Measurements from ENCODE around the gene MCAM.

Gene MCAM

GRCh38 chr11:119363081-119363850 is 46.3 kb upstream of the MCAM start:
- Histone ChIP-seq H3K79me1 (ENCODE audit: low read depth, low read length) (no peaks in the 10 kb centered on the region), H3K4me1 (ENCODE audit: control insufficient read depth in 2 of 2, insufficient read depth in 1 of 2, low read depth in 1 of 2, low read length in 2 of 2) (peaks cover 15 to 21% of the 10 kb centered on the region in 2 donors), H3K4ac (ENCODE audit: low read length) (no peak overlapping the region), H3K23ac (ENCODE audit: low read depth, low read length, poor library complexity) (peak overlapping the region; percentile 38), H3K27me3 (ENCODE audit: control insufficient read depth in 3 of 3, insufficient read depth in 3 of 3, low read depth in 1 of 3, low read length in 3 of 3) (peaks cover 2 to 63% (median 24%) of the 10 kb centered on the region in 3 experiments), H2BK15ac (ENCODE audit: low read length) (peak overlapping the region; percentile 50), H3K18ac (ENCODE audit: low read length) (peak overlapping the region; percentile 67), H2AFZ (ENCODE audit: low read length) (peak overlapping the region; percentile 84), H3K4me3 (ENCODE audit: low read length in 2 of 2) (peak overlapping the region; percentile 10 to 78), H3K36me3 (replicated peaks in 1 of 2; ENCODE audit: control insufficient read depth in 2 of 2, insufficient read depth in 2 of 2, low read length in 2 of 2) (no peaks in the 10 kb centered on the region), H2BK5ac (ENCODE audit: low read length) (no peak overlapping the region), H3K14ac (ENCODE audit: low read length) (no peak overlapping the region), H3K9ac (ENCODE audit: low read depth, low read length, poor library complexity) (peak overlapping the region; percentile 52), H4K91ac (ENCODE audit: low read depth, low read length, poor library complexity) (no peak overlapping the region), H2BK120ac (ENCODE audit: low read depth, low read length) (no peak overlapping the region), H2BK12ac (ENCODE audit: low read length) (peak overlapping the region; percentile 51), H3K27ac (replicated peaks; ENCODE audit: low read length) (no peak overlapping the region), H3K4me2 (ENCODE audit: insufficient read depth, low read length, poor library complexity, severe bottlenecking) (peak overlapping the region; percentile 79), H3K9me3 (replicated peaks in 1 of 2; ENCODE audit: control insufficient read depth in 2 of 2, insufficient read depth in 1 of 2, low read depth in 1 of 2, low read length in 2 of 2) (peaks cover 3 to 4% of the 10 kb centered on the region in 2 donors), H4K8ac (ENCODE audit: low read depth, low read length) (no peak overlapping the region), H2AK5ac (ENCODE audit: low read depth, low read length) (peak overlapping the region; percentile 91)
- no CpG with 5 or more reads among the region's 44 CpGs for WGBS, 2 donors (ENCODE audit: extremely low coverage in 2 of 2, insufficient read length in 2 of 2, insufficient replicate concordance in 1 of 2)
- DNase-seq (ENCODE audit: low spot score) = no peak

GRCh38 chr11:119362741-119363080 is 45.8 kb upstream of the MCAM start:
- peaks cover 2 to 57% (median 24%) of the 10 kb centered on the region in 3 experiments for H3K27me3 ChIP-seq (ENCODE audit: control insufficient read depth in 3 of 3, insufficient read depth in 3 of 3, low read depth in 1 of 3, low read length in 3 of 3)
- peaks cover 0 to 2% of the 10 kb centered on the region in 2 donors for H3K36me3 ChIP-seq (replicated peaks in 1 of 2; ENCODE audit: control insufficient read depth in 2 of 2, insufficient read depth in 2 of 2, low read length in 2 of 2)
- H3K79me1 ChIP-seq (ENCODE audit: low read depth, low read length) = no peaks in the 10 kb centered on the region
- H3K18ac ChIP-seq (ENCODE audit: low read length) = peak overlapping the region; percentile 67
- no peak overlapping the region for H3K4ac ChIP-seq (ENCODE audit: low read length)
- H2BK5ac ChIP-seq (ENCODE audit: low read length) = no peak overlapping the region
- H4K91ac ChIP-seq (ENCODE audit: low read depth, low read length, poor library complexity) = no peak overlapping the region
- H2BK15ac ChIP-seq (ENCODE audit: low read length) = no peak overlapping the region
- no peak overlapping the region for H2AFZ ChIP-seq (ENCODE audit: low read length)
- H2BK120ac ChIP-seq (ENCODE audit: low read depth, low read length) = no peak overlapping the region
- no peak for DNase-seq (ENCODE audit: low spot score)
- WGBS, 2 donors (ENCODE audit: extremely low coverage in 2 of 2, insufficient read length in 2 of 2, insufficient replicate concordance in 1 of 2) = no CpG with 5 or more reads among the region's 5 CpGs
- H3K4me3 ChIP-seq (ENCODE audit: low read length in 2 of 2) = no peak overlapping the region
- H3K14ac ChIP-seq (ENCODE audit: low read length) = no peak overlapping the region
- H3K9me3 ChIP-seq (replicated peaks in 1 of 2; ENCODE audit: control insufficient read depth in 2 of 2, insufficient read depth in 1 of 2, low read depth in 1 of 2, low read length in 2 of 2) = peaks cover 3 to 4% of the 10 kb centered on the region in 2 donors
- no peak overlapping the region for H3K23ac ChIP-seq (ENCODE audit: low read depth, low read length, poor library complexity)
- H3K4me2 ChIP-seq (ENCODE audit: insufficient read depth, low read length, poor library complexity, severe bottlenecking) = no peak overlapping the region
- peak overlapping the region; percentile 51 for H2BK12ac ChIP-seq (ENCODE audit: low read length)
- H2AK5ac ChIP-seq (ENCODE audit: low read depth, low read length) = peak overlapping the region; percentile 91
- no peak overlapping the region for H3K27ac ChIP-seq (replicated peaks; ENCODE audit: low read length)
- H4K8ac ChIP-seq (ENCODE audit: low read depth, low read length) = no peak overlapping the region
- H3K4me1 ChIP-seq (ENCODE audit: control insufficient read depth in 2 of 2, insufficient read depth in 1 of 2, low read depth in 1 of 2, low read length in 2 of 2) = peaks cover 11 to 19% of the 10 kb centered on the region in 2 donors
- no peak overlapping the region for H3K9ac ChIP-seq (ENCODE audit: low read depth, low read length, poor library complexity)

GRCh38 chr11:119361941-119362725 is 45.2 kb upstream of the MCAM start:
- Histone ChIP-seq H3K79me1 (ENCODE audit: low read depth, low read length) (no peaks in the 10 kb centered on the region), H2BK15ac (ENCODE audit: low read length) (no peak overlapping the region), H2AFZ (ENCODE audit: low read length) (no peak overlapping the region), H3K27me3 (ENCODE audit: control insufficient read depth in 3 of 3, insufficient read depth in 3 of 3, low read depth in 1 of 3, low read length in 3 of 3) (peaks cover 2 to 56% (median 24%) of the 10 kb centered on the region in 3 experiments), H3K4me1 (ENCODE audit: control insufficient read depth in 2 of 2, insufficient read depth in 1 of 2, low read depth in 1 of 2, low read length in 2 of 2) (peaks cover 11 to 19% of the 10 kb centered on the region in 2 donors), H3K27ac (replicated peaks; ENCODE audit: low read length) (no peak overlapping the region), H3K9me3 (replicated peaks in 1 of 2; ENCODE audit: control insufficient read depth in 2 of 2, insufficient read depth in 1 of 2, low read depth in 1 of 2, low read length in 2 of 2) (peaks cover 3 to 4% of the 10 kb centered on the region in 2 donors), H2BK12ac (ENCODE audit: low read length) (no peak overlapping the region), H3K4me2 (ENCODE audit: insufficient read depth, low read length, poor library complexity, severe bottlenecking) (no peak overlapping the region), H3K36me3 (replicated peaks in 1 of 2; ENCODE audit: control insufficient read depth in 2 of 2, insufficient read depth in 2 of 2, low read length in 2 of 2) (peaks cover 0 to 2% of the 10 kb centered on the region in 2 donors), H3K18ac (ENCODE audit: low read length) (no peak overlapping the region), H3K23ac (ENCODE audit: low read depth, low read length, poor library complexity) (no peak overlapping the region), H3K9ac (ENCODE audit: low read depth, low read length, poor library complexity) (no peak overlapping the region), H2BK5ac (ENCODE audit: low read length) (no peak overlapping the region), H3K4ac (ENCODE audit: low read length) (no peak overlapping the region), H3K4me3 (ENCODE audit: low read length in 2 of 2) (no peak overlapping the region), H3K14ac (ENCODE audit: low read length) (no peak overlapping the region), H2BK120ac (ENCODE audit: low read depth, low read length) (no peak overlapping the region), H2AK5ac (ENCODE audit: low read depth, low read length) (no peak overlapping the region), H4K8ac (ENCODE audit: low read depth, low read length) (no peak overlapping the region), H4K91ac (ENCODE audit: low read depth, low read length, poor library complexity) (no peak overlapping the region)
- no CpG with 5 or more reads among the region's 11 CpGs for WGBS, 2 donors (ENCODE audit: extremely low coverage in 2 of 2, insufficient read length in 2 of 2, insufficient replicate concordance in 1 of 2)
- DNase-seq (ENCODE audit: low spot score) = no peak
